GM12891 (cell line): ENCODE results near the gene TNFSF15.

Experiments
- POLR2A ChIP-seq: IDR thresholded peaks from 2 replicates; pipeline ENCODE4 v1.6.1; 2011; ENCODE audit warnings: low read depth, low read length, control low read depth
- POLR2AphosphoS5 ChIP-seq: IDR thresholded peaks from 2 replicates; pipeline ENCODE4 v1.6.1; 2011; ENCODE audit warnings: low read depth, low read length, control low read depth
- SPI1 ChIP-seq: IDR thresholded peaks from 2 replicates; pipeline ENCODE4 v1.6.1; 2011; ENCODE audit warnings: low read depth, low read length, control low read depth
- TAF1 ChIP-seq: IDR thresholded peaks from 2 replicates; pipeline ENCODE4 v1.6.1; 2011; ENCODE audit warnings: low read depth, low read length, control low read depth

DNA sequence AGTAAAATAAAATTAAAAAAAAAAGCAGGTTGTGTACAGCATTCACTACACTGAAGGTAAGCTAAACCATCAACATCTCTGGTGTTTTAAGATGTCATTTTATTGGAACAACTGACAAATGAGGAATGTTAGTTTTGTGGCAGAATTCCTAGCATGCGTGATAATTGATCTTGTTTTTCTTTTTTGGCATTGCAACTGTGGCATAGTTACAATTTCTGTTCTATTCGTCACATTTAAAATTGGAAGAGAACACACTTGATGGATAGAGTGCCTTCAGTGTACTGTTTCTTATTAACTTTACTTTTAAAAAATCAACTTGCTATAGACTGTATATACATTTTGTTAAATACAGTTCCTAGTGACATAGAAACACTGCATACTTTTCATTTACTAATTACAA lies 43.6 kb upstream of the TNFSF15 start:
- TF ChIP-seq POLR2A (no peak), SPI1 (no peak), TAF1 (no peak), POLR2AphosphoS5 (no peak)
